DND-41 (cell line): ENCODE measurements around the gene KIF5A.

Source experiments
- EZH2 ChIP-seq: IDR thresholded peaks from 3 replicates; pipeline ENCODE4 v1.6.1; 2012; ENCODE audit warnings: borderline replicate concordance, low read depth, mild to moderate bottlenecking, moderate library complexity, low read length, inconsistent platforms; ENCODE audit not compliant: severe bottlenecking
- TF ChIP-seq, protein P1 (sequence below): IDR thresholded peaks from 2 replicates; pipeline ENCODE4 v1.5.1; 2012; ENCODE audit warnings: borderline replicate concordance, low read length, moderate library complexity, mild to moderate bottlenecking; ENCODE audit not compliant: poor library complexity, severe bottlenecking; ENCODE audit errors: extremely low read depth

DNA sequence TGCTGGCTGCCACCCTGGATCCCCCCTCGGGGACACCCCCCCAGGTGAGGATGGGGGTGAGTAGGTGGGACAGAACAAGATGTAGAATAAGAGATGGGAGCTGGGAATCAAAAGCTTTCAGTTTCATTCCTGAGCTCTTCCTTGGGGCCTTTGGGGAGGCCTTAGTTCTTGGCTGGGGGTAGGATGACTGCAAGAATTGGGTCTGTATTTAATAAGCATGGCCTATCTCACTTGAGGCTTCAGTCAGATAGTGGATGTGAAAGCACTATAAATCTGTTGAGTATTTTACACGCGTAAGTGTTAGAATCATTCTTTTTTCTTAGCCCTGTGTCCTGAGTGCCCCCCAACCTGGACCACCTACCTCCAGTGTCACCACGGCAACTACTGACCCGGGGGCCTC lies 22.7 kb upstream of the KIF5A start:
- TF ChIP-seq EZH2, result no peak
- TF ChIP-seq, protein P1, sequence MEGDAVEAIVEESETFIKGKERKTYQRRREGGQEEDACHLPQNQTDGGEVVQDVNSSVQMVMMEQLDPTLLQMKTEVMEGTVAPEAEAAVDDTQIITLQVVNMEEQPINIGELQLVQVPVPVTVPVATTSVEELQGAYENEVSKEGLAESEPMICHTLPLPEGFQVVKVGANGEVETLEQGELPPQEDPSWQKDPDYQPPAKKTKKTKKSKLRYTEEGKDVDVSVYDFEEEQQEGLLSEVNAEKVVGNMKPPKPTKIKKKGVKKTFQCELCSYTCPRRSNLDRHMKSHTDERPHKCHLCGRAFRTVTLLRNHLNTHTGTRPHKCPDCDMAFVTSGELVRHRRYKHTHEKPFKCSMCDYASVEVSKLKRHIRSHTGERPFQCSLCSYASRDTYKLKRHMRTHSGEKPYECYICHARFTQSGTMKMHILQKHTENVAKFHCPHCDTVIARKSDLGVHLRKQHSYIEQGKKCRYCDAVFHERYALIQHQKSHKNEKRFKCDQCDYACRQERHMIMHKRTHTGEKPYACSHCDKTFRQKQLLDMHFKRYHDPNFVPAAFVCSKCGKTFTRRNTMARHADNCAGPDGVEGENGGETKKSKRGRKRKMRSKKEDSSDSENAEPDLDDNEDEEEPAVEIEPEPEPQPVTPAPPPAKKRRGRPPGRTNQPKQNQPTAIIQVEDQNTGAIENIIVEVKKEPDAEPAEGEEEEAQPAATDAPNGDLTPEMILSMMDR, result no peak
